Omental fat pad (tissue), 4 donors: ENCODE data around the gene ZRANB3. TPM values are rescaled to one million over a fixed set of nuclear protein-coding genes. Genes with fewer than 3 reads are reported as not detected.
"Not testable (repeated sequence)": the region's sequence is repeated elsewhere in the genome, so short reads cannot be mapped to it uniquely, and the experiment has no call there.

Experiments
- ATAC-seq: fragments of 150-250 bp; one replicate; pipeline ENCODE4 v1.9.1; 2016; ENCODE audit warnings: mild to moderate bottlenecking, moderate library complexity; ENCODE audit not compliant: low FRiP score
- DNase-seq: peaks from one replicate; pipeline ENCODE4 v3.0.0-alpha.2; 2019; ENCODE audit warnings: low spot score
- total RNA-seq, 4 donors: library from RNA; depleted of rRNA; stranded (reverse); fragments of >200 nt; gene quantifications; one replicate each; pipeline ENCODE4 v1.1.0, GENCODE V29; 2016
- TF ChIP-seq, protein P1 (sequence below), 3 donors: fragments of 450-650 bp; IDR thresholded peaks; one replicate each; pipeline ENCODE4 v1.5.1; 2016 to 2017; ENCODE audit warnings: antibody characterized with exemption in 3 of 3, mild to moderate bottlenecking in 3 of 3, moderate library complexity in 2 of 3

ZRANB3 gene
- total RNA-seq, 4 donors from 2014 or later, result 3.3 to 4.0 (median 3.9) TPM

DNA sequence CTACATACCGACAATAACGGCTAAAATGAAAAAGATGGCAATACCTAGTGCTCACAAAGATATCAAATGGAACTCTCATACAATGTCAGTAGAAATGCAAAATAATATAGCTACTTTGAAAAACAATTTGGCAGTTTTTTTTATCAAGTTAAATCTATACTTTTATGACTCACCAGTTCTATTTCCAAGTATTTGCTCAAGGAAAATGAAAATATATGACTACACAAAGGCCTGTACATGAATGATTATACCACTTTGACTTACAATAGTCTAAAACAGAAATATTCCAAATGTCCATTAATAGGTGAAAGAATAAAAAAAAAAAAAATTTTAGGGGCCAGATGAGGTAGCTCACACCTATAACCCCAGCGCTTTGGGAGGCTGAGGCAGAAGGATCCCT is 219.8 kb downstream of the ZRANB3 start:
- TF ChIP-seq, protein P1, sequence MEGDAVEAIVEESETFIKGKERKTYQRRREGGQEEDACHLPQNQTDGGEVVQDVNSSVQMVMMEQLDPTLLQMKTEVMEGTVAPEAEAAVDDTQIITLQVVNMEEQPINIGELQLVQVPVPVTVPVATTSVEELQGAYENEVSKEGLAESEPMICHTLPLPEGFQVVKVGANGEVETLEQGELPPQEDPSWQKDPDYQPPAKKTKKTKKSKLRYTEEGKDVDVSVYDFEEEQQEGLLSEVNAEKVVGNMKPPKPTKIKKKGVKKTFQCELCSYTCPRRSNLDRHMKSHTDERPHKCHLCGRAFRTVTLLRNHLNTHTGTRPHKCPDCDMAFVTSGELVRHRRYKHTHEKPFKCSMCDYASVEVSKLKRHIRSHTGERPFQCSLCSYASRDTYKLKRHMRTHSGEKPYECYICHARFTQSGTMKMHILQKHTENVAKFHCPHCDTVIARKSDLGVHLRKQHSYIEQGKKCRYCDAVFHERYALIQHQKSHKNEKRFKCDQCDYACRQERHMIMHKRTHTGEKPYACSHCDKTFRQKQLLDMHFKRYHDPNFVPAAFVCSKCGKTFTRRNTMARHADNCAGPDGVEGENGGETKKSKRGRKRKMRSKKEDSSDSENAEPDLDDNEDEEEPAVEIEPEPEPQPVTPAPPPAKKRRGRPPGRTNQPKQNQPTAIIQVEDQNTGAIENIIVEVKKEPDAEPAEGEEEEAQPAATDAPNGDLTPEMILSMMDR (IDR thresholded peaks at IDR 0.05), result no peak
- DNase-seq, result no peak
- ATAC-seq, result no peak

DNA sequence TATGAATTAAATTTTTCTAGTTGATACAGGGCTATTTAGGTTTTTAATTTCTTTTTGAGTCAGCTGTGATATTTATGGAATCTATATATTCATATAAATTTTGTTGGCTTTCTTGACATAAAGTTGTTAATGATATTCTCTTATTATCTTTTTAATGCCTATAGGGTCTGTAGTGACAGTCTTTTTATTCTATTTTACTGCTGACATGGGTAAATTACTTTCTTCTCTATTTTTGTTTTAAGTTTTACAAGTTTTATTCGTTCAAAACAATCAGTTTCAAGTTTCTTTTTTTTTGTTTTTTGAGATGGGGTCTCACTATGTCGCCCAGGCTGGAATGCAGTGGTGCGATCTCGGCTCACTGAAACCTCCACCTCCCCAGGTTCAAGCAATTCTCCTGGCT is 226.3 kb downstream of the ZRANB3 start:
- no peak for ATAC-seq
- TF ChIP-seq, protein P1 (IDR thresholded peaks at IDR 0.05), result no peak
- no peak for DNase-seq

GRCh38 chr2:135299658-135300244 is 231.3 kb downstream of the ZRANB3 start:
- DNase-seq (no peak), ATAC-seq (no peak)
- TF ChIP-seq, protein P1 (IDR thresholded peaks at IDR 0.05), result no peak

- no peak for ATAC-seq
- no peak for DNase-seq
- TF ChIP-seq, protein P1 (IDR thresholded peaks at IDR 0.05), result no peak
Measured at GRCh38 chr2:135299165-135299564, 231.9 kb downstream of the ZRANB3 start.

- not testable (repeated sequence) for DNase-seq, ATAC-seq
Measured at GRCh38 chr2:135287121-135287520, 243.9 kb downstream of the ZRANB3 start.

DNA sequence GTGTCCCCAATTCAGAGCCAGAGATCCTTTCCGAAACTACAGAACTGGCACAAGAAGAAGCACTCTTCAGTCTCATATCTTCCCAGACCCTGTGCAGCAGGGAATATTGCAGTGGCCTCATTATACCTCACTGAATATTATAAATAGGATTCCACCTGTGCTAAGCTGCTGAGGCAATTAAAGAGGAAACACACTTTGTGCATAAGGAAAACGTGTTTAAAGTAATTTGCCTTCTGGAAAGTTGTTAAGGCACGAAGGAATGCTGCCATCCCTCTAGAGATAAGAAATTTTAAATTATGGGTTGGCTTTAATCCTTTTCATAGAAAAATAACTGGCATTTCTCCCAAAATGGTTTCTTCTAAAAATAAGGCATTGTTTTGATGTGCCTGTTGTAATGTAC is 245.6 kb downstream of the ZRANB3 start:
- ATAC-seq (no peak), DNase-seq (no peak)
- TF ChIP-seq, protein P1 (IDR thresholded peaks at IDR 0.05), result no peak

GRCh38 chr2:135281379-135281778 is 249.6 kb downstream of the ZRANB3 start:
- DNase-seq (no peak), ATAC-seq (no peak)
- TF ChIP-seq, protein P1 (IDR thresholded peaks at IDR 0.05), result no peak
